ENCODE data around the gene LTBP1.

GRCh38 chr2:32962690-32963089, 15.9 kb downstream of the LTBP1 start:
- TF ChIP-seq CTCF (IDR thresholded peaks at IDR 0.05) (no peak), POLR2A (IDR thresholded peaks at IDR 0.05) (no peak), POLR2AphosphoS5 (IDR thresholded peaks at IDR 0.05; ENCODE audit: insufficient read depth in 1 of 2, low read depth in 1 of 2) (no peak)

All from vagina (tissue), 2 donors.